ENCODE measurements around the gene ZNF470.

Gene ZNF470

GRCh38 chr19:56567274-56568120, at the start of gene ZNF470:
Gene ZNF470 (plus strand): TSS chr19:56567468. CDS start chr19:56570312, 2,844 bp downstream.
- in situ Hi-C loops (cut with MboI; ENCODE audit: low sequenced_read_pairs) = no loop called here

- in situ Hi-C loops (cut with MboI; ENCODE audit: low sequenced_read_pairs) = no loop called here
These were observed 41.9 kb upstream of the ZNF470 start for GRCh38 chr19:56525214-56525860.

- in situ Hi-C loops (cut with MboI; ENCODE audit: low sequenced_read_pairs) = no loop called here
These were observed 29.8 kb upstream of the ZNF470 start for GRCh38 chr19:56537442-56537841.

- in situ Hi-C loops (cut with MboI; ENCODE audit: low sequenced_read_pairs) = no loop called here
These were observed 29.0 kb upstream of the ZNF470 start for GRCh38 chr19:56538254-56538760.

- in situ Hi-C loops (cut with MboI; ENCODE audit: low sequenced_read_pairs) = no loop called here
These were observed 28.5 kb upstream of the ZNF470 start, which contains the start of gene ZFP28 for GRCh38 chr19:56538761-56539263. Gene ZFP28 (plus strand): TSS chr19:56538948. CDS start chr19:56539019, 71 bp downstream.

- in situ Hi-C loops (cut with MboI; ENCODE audit: low sequenced_read_pairs) = no loop called here
These were observed 23.5 kb upstream of the ZNF470 start for GRCh38 chr19:56543776-56544175.

- in situ Hi-C loops (cut with MboI; ENCODE audit: low sequenced_read_pairs) = no loop called here
These were observed 19.7 kb upstream of the ZNF470 start for GRCh38 chr19:56547535-56547934.

- in situ Hi-C loops (cut with MboI; ENCODE audit: low sequenced_read_pairs) = no loop called here
These were observed 12.9 kb upstream of the ZNF470 start for GRCh38 chr19:56554272-56554869.

- in situ Hi-C loops (cut with MboI; ENCODE audit: low sequenced_read_pairs) = no loop called here
These were observed 4.5 kb upstream of the ZNF470 start for GRCh38 chr19:56562766-56563165.

GRCh38 chr19:56566904-56567273, 379 bp upstream of the ZNF470 start:
- in situ Hi-C loops (cut with MboI; ENCODE audit: low sequenced_read_pairs) = no loop called here

GRCh38 chr19:56572589-56572988, 5.3 kb downstream of the ZNF470 start:
- in situ Hi-C loops (cut with MboI; ENCODE audit: low sequenced_read_pairs) = no loop called here

GRCh38 chr19:56573914-56574313, 6.6 kb downstream of the ZNF470 start:
- in situ Hi-C loops (cut with MboI; ENCODE audit: low sequenced_read_pairs) = no loop called here

- in situ Hi-C loops (cut with MboI; ENCODE audit: low sequenced_read_pairs) = no loop called here
These were observed 10.7 kb downstream of the ZNF470 start for GRCh38 chr19:56577719-56578602.

GRCh38 chr19:56594446-56594782, 27.1 kb downstream of the ZNF470 start:
- in situ Hi-C loops (cut with MboI; ENCODE audit: low sequenced_read_pairs) = no loop called here

- in situ Hi-C loops (cut with MboI; ENCODE audit: low sequenced_read_pairs) = no loop called here
These were observed 27.7 kb downstream of the ZNF470 start, which contains the start of gene ZNF71 for GRCh38 chr19:56594783-56595547. Gene ZNF71 (plus strand): TSS chr19:56595302. CDS start chr19:56601559, 6,257 bp downstream.

GRCh38 chr19:56595548-56595899, 28.3 kb downstream of the ZNF470 start:
- in situ Hi-C loops (cut with MboI; ENCODE audit: low sequenced_read_pairs) = no loop called here

- in situ Hi-C loops (cut with MboI; ENCODE audit: low sequenced_read_pairs) = no loop called here
These were observed 29.4 kb downstream of the ZNF470 start for GRCh38 chr19:56596676-56597075.

- in situ Hi-C loops (cut with MboI; ENCODE audit: low sequenced_read_pairs) = no loop called here
These were observed 30.4 kb downstream of the ZNF470 start for GRCh38 chr19:56597696-56598095.

- in situ Hi-C loops (cut with MboI; ENCODE audit: low sequenced_read_pairs) = no loop called here
These were observed 34.1 kb downstream of the ZNF470 start for GRCh38 chr19:56601375-56601774.

- in situ Hi-C loops (cut with MboI; ENCODE audit: low sequenced_read_pairs) = no loop called here
These were observed 36.6 kb downstream of the ZNF470 start for GRCh38 chr19:56603829-56604228.

Measured in HL-60/S4 treated with phorbol 12-myristate 13-acetate at 8.2 ng/mL for 4 days and 3 days (cell line).